PFSK-1 (cell line): ENCODE data around the gene BNC2.

ENCODE experiments used
- FOXP2 ChIP-seq: optimal IDR thresholded peaks from 2 replicates; pipeline ENCODE3; 2011; ENCODE audit warnings: borderline replicate concordance, control low read depth, inconsistent platforms; ENCODE audit not compliant: insufficient read depth; ENCODE audit errors: extremely low read length, extremely low read depth
- POLR2AphosphoS5 ChIP-seq: IDR thresholded peaks from 2 replicates; pipeline ENCODE4 v1.6.1; 2012; ENCODE audit warnings: low read depth, mild to moderate bottlenecking, control low read depth, low read length, moderate library complexity
- SIN3A ChIP-seq: IDR thresholded peaks from 2 replicates; pipeline ENCODE4 v1.6.1; 2012; ENCODE audit warnings: mild to moderate bottlenecking, low read length, moderate library complexity, borderline replicate concordance; ENCODE audit not compliant: insufficient read depth
- TAF1 ChIP-seq: IDR thresholded peaks from 2 replicates; pipeline ENCODE4 v1.6.1; 2012; ENCODE audit warnings: low read length, control low read depth, borderline replicate concordance; ENCODE audit not compliant: insufficient read depth
- TF ChIP-seq, protein P1 (sequence below), 2 experiments: IDR thresholded peaks; 2 replicates each; pipeline versions ENCODE4 v1.6.1 to v1.8.0; 2011 to 2012; ENCODE audit warnings: low read depth in 2 of 2, low read length in 2 of 2, control low read depth in 1 of 2, inconsistent platforms in 1 of 2, mild to moderate bottlenecking in 1 of 2, moderate library complexity in 1 of 2; ENCODE audit not compliant: insufficient read depth in 1 of 2

The BNC2 gene

DNA sequence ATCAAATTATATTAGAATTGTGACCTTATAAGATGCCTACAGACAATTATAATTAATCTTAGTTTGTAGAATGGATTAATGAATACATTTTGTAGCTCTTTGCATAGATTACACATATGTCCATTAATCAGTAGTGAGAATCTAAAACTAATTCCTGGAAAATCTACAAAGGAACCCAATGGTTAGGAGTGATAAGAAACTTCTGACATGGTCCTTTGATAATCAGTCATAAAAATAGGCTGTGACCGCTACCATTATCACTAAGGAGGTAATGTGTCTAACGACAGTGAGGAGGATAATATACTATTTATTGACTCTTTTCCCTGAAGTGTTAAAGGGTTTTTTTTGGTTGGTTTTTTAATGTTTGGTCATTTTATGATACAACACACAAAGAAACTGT is 46.6 kb downstream of the BNC2 start:
- TF ChIP-seq, protein P1, sequence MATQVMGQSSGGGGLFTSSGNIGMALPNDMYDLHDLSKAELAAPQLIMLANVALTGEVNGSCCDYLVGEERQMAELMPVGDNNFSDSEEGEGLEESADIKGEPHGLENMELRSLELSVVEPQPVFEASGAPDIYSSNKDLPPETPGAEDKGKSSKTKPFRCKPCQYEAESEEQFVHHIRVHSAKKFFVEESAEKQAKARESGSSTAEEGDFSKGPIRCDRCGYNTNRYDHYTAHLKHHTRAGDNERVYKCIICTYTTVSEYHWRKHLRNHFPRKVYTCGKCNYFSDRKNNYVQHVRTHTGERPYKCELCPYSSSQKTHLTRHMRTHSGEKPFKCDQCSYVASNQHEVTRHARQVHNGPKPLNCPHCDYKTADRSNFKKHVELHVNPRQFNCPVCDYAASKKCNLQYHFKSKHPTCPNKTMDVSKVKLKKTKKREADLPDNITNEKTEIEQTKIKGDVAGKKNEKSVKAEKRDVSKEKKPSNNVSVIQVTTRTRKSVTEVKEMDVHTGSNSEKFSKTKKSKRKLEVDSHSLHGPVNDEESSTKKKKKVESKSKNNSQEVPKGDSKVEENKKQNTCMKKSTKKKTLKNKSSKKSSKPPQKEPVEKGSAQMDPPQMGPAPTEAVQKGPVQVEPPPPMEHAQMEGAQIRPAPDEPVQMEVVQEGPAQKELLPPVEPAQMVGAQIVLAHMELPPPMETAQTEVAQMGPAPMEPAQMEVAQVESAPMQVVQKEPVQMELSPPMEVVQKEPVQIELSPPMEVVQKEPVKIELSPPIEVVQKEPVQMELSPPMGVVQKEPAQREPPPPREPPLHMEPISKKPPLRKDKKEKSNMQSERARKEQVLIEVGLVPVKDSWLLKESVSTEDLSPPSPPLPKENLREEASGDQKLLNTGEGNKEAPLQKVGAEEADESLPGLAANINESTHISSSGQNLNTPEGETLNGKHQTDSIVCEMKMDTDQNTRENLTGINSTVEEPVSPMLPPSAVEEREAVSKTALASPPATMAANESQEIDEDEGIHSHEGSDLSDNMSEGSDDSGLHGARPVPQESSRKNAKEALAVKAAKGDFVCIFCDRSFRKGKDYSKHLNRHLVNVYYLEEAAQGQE (IDR thresholded peaks at IDR 0.05; ENCODE audit: insufficient read depth in 1 of 2, low read depth in 2 of 2, low read length in 2 of 2), result no peak
- TF ChIP-seq TAF1 (no peak), FOXP2 (no peak), POLR2AphosphoS5 (no peak), SIN3A (no peak)

DNA sequence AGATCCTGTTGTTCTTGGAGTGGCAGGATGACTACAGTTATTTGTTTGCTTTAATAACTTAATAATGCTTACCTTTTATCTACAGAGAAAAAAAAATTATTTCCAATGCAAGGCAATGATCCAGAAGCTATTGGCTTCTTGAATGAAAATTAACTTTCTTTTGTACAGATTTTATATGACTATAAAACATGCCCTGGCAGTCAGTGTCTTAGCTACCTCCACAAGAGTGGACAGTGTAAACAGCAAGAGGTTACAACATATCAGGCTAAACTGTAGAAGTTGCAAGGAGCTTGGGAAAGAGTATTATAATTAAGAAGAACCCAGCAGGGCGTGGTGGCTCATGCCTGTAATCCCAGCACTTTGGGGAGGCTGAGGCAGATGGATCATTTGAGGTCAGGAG is 49.1 kb downstream of the BNC2 start:
- no peak for TF ChIP-seq SIN3A
- TF ChIP-seq POLR2AphosphoS5, result no peak
- TF ChIP-seq TAF1, result no peak
- TF ChIP-seq, protein P1 (IDR thresholded peaks at IDR 0.05; ENCODE audit: insufficient read depth in 1 of 2, low read depth in 2 of 2, low read length in 2 of 2), result no peak
- no peak for TF ChIP-seq FOXP2

DNA sequence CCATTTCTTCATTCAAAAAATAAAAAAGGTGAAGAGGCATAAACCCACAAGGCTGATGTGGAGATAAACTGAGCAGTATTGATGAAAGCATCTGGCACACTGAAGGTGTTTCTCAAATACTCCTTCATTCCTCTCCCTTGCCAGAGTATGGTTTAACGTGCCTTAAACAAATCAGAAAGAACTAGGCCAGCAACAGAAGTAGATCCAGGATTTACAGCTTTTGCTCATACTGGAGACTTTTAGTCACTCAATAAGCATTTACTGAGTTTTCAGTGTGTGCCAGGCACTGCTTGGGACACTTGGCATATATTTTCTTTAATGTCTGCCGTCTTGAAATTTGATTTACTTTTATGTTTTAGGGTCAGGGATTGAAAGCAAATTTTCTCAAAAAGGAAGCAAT is 53.0 kb downstream of the BNC2 start:
- TF ChIP-seq POLR2AphosphoS5 (no peak), TAF1 (no peak), FOXP2 (no peak), SIN3A (no peak)
- TF ChIP-seq, protein P1 (IDR thresholded peaks at IDR 0.05; ENCODE audit: insufficient read depth in 1 of 2, low read depth in 2 of 2, low read length in 2 of 2), result no peak

DNA sequence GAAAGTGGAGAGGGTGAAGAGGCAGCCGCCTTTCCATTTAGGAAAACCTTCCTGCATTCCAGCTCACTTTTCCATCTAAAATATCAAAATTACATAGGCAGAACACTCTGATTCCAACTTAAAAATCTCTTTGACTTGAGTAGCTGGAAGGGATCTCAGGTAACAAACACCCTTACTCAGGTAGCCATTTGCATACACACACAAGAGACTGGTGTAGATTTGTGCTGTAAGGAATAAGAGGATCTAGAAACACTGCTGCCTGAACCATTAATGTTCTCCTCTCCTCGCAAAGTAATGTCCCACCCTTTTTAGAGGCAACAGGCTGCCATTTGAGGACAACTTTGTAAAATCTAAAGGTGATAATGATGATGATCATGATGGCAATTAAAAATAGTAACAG is 53.5 kb downstream of the BNC2 start:
- TF ChIP-seq POLR2AphosphoS5 (no peak), TAF1 (no peak), FOXP2 (no peak), SIN3A (no peak)
- TF ChIP-seq, protein P1 (IDR thresholded peaks at IDR 0.05; ENCODE audit: insufficient read depth in 1 of 2, low read depth in 2 of 2, low read length in 2 of 2), result no peak

DNA sequence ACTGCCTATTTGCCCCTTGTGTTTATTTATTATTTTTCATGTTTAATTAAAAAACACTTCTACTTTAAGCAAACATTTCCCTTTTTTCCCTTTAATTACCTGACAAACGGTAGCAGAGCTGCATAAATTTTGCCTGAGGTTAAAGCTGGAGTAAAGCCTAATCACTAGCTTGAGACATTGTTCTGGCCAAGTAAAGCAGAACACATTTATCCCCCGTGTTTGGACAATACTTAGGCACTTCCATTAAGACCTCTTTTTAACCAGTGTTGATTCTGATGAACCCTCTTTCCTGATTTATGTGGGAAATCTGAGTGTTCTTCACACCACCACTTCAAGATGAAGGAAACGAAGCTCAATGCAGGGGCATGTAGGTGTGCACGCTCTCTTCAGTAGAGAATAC is 54.5 kb downstream of the BNC2 start:
- TF ChIP-seq, protein P1 (IDR thresholded peaks at IDR 0.05; ENCODE audit: insufficient read depth in 1 of 2, low read depth in 2 of 2, low read length in 2 of 2), result no peak
- TF ChIP-seq FOXP2 (no peak), POLR2AphosphoS5 (no peak), SIN3A (no peak), TAF1 (no peak)
